ENCODE measurements around the gene CORO1C. TPM values are rescaled to one million over a fixed set of nuclear protein-coding genes. Genes with fewer than 3 reads are reported as not detected.
"Not testable (repeated sequence)": the region's sequence is repeated elsewhere in the genome, so short reads cannot be mapped to it uniquely, and the experiment has no call there.

Gene CORO1C
- total RNA-seq, 1 donor from 2014 or later, result 167 TPM

DNA sequence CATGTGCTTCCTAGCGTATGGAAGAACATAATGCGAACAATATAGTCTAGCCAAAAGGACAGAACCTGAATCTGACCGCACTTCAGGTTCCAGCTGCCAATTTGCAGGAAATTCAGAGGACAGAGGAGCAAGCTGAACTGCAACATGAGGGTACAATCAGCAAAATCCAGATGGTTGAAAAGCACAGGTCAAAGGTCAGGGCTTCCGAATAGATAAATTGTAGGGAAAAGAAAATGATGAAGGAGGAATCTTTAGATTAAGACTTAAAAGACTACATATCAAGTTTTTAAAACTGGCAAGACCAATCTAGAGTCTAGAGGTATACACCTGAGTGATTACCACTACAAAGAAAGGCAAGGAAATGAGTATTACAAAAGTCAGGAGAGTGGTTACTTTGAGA, 55.5 kb downstream of the CORO1C start:
- DNase-seq (ENCODE audit: low spot score), result no peak

DNA sequence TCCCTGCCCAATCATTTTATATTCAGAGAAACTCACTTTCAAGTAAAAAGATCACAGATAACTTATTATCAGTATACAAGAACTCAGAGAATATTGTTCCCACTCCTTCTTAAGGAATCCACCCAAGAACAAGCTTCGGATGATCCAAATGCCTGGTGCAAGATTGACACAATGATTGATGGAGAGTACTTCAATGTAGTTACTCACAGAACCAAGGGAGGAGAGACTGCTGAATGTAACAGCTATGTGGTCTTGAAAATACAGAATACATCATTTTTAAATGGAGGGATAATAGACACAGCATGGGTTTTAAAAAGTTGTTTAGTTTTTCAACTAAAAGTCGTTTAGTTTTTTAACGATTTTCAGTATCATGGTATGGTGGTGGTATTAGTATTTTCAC, 59.3 kb downstream of the CORO1C start:
- DNase-seq (ENCODE audit: low spot score), result no peak

DNA sequence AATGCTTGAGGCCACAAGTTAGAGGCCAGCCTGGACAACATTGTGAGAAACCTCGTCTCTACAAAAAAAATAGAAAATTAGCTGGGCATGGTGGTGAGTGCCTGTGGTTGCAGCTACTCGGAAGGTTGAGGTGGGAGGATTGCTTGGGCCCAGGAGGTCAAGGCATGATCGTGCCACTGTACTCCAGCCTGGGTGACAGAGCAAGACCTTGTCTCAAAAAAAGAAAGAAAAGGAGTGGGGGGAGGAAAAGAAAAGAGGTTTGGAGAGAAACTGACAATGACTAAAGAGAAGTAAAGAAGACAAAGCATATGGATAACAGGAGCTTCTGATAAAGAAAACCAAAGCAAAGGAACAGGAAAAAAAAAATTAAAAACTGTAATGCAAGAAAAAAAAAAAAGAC, 60.2 kb downstream of the CORO1C start:
- DNase-seq (ENCODE audit: low spot score), result no peak

DNA sequence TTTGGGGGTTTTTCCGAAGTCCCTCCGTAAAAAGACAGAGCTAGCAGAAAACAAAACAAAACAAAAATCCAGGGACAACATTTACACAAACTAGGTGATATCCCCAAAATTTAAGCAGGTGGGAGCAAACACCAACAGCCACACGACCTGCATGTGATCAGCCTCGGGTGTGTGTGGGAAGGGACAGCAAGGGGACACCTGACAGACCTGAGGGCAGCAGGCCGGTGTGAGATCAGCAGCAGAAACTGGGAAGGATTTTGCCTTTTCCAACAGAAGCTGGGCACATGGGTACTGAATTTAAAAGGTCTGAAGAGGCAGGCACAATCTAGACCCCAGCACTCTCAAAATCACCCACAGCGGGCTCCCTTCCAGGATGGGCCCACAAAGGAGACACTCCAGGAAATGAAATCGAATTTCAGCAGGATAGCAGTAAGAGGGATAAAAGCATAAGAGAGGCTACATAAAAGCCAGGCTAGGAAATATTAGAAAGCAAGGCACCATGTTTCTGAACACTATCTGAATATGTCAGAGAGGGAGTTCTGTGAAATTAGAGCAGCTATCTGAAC, 61.2 kb downstream of the CORO1C start:
- DNase-seq (ENCODE audit: low spot score), result no peak

DNA sequence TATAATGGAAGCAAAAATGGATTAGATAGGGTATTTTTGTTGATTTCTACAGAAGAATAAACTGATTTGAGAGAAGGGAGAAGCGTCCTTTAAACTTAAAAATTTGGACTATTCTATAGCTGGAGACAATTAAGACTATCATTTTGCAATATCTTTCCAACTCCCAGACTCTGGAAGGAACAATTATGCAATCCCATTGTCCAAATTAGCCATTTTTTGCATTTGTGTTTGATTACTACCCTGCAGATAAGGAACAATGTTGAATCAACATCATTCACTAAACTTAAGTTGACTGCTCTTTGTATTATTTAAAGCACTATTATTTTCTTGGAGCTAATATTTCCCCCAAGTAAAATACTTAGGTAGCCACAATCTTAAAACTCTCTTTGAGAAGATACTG, 62.8 kb downstream of the CORO1C start:
- no peak for DNase-seq (ENCODE audit: low spot score)

DNA sequence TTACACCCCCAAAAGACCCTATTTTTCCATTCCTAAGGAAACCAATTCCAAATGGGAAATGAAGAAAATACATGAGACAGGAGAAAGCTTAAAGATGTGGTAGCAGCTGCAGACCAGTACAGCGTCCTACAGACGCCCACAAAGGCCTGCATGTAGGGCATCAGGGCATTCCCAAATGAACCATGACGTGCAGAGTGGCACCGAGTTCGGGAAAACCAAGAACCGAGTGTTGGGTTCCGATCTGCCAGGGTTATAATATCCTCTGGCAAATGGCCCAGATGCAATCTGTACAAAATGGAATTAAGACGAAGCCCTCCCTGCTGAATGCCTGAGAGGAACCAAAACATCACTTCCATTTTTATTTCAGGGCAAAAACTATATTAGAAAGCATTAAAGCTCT, 63.3 kb downstream of the CORO1C start:
- no peak for DNase-seq (ENCODE audit: low spot score)

DNA sequence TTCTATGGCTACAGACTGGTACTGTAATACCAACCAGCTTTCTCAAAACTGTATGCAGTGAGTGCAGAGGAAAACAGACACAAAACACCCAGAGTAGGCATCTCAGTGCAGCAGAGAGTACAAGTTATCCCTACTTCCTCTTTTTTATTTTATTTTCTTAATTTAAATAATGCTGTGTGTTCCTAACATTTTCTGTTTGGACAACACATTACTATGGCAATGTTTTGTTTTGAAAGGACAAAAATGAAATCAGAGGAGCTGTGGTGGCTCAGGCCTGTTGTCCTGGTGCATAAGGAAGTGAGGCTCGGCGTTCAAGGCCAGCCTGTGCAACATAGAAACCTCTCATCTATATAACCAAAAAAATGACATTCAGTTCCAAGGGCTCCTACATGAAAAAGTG, 64.0 kb downstream of the CORO1C start:
- DNase-seq (ENCODE audit: low spot score), result no peak

DNA sequence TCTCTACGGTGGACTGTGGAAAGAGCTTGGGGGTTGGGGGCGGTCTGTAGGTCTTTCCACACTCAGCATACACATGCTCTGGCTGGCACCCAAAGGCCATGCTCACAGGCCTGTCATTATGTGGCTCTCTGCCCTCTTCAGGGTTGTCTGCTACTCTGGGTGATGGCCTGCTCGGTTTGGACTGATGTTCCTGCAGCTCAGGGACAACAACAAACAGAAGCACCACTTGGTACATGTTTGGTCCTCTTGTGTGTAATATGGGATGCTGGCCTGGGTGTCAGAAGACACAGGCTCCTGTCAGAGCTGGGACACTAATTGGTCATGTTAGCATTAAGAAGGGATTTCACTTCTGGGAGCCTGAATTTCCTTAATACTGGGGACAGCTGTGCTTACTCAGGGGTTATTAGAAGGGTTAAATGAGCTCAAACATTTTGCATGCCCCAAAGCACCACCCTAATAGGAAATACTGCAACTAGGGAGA, 64.9 kb downstream of the CORO1C start:
- DNase-seq (ENCODE audit: low spot score), result no peak

DNA sequence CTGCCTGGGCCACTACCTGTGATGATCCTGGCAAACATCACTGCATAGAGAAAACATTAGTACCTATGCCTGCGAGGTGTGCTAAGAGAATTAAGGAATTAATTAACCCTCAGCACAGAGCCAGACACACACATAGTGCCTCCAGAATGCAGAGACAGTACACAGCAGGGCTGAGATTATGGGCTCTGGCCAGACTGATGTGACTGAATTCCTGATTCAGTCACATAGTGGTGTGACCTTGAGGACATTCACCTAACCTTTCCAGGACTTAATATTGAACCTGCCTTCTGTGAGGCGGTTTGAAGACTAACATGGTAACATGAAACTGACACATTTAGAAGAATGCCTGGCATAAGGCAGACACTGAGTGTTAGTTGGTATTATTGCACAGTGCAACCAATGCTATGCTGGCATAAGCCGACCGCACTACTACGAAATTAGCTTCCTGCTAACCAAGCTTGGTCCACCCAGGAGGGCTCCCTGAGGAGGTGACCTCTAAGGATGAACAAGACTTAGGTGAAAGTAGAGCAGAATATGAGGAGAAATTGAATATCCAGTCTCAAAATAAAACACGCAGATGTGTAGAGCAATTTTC, 65.6 kb downstream of the CORO1C start:
- DNase-seq (ENCODE audit: low spot score), result no peak

DNA sequence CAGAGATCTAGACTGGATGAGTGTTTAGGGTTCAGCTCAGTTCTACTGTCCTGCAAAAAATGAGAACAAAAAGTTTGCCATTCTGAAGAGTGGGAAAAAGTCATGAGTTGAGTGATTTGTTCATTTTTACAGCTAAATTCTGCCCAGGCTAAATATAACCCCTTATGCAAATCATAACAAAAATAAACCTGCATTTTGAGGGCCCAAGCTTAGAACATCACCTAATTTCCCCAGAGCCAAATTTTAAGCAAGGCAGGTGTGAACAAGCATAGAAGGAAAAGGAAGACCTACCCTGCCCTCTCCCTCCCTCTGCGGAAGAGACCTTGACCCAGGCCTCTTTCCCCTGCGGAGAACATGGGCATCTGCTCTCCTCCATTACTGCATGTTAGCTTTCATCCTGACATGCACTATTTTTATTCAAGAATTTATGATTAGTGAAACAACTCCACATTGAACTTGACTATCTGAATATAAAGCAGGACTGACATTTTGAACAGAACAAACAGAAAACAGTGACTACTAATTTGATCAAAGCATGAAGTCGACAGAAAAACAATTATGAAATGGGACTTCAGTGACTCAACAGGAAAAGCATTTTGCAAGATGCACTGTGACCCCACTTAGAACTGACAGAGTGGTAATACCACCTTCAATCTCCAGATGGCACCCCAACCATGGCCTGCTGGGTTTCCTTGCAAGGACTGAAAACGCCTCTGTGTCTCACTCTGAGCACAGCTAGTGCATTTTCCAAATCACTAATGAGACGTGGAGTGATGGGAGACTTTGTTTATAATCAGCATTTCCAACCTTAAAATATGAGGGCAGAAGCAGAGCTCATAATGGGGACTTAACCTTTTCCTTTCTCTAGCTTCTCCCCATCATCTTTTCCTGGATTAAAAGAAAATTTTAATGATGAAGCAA, 66.7 kb downstream of the CORO1C start:
- peak; percentile 92 for DNase-seq (ENCODE audit: low spot score)

DNA sequence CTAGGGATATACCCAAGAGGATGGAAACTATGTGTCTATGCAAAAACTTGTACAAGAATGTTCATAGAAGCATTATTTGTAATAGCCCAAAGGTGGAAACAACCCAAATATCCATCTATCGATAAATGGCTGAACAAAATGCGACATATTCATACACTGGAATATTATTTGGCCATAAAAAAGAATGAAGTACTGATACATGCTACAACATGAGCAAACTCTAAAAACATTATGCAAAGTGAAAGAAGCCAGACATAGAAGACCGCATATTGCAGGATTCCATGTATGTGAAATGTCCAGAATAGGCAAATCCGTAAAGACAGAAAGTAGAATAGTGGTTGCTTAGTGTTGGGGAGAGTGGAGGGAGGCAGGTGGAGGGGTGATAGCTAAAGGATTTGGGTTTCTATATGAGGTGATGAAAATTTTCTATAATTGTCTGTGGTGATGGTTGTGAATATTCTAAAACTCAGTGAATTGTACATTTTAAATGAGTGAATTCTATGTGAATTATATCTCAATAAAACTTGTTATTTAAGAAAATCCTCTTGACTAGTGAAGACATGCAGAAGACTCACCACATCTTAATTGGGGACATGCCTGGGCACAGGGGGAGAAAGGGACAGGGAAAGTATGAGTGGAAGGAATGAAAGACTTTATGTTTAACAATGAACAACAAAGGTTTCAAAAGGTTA, 67.8 kb downstream of the CORO1C start:
- no peak for DNase-seq (ENCODE audit: low spot score)

DNA sequence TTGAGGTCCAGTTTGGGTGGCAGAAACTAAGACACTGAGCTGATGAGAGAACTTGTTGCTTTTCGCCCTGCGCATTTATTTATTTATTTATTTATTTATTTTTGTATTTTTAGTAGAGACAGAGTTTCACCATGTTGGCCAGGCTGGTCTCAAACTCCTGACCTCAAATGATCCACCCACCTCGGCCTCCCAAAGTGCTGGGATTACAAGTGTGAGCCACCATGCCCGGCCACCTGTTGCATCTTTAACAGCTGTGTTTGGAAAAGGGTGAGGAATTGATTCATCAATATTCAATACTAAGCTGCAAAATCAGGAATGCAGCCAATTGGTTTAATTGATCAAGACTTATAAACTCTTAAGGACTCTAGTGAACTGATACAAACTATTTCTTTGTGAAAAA, 73.2 kb downstream of the CORO1C start:
- not testable (repeated sequence) for DNase-seq (ENCODE audit: low spot score)

DNA sequence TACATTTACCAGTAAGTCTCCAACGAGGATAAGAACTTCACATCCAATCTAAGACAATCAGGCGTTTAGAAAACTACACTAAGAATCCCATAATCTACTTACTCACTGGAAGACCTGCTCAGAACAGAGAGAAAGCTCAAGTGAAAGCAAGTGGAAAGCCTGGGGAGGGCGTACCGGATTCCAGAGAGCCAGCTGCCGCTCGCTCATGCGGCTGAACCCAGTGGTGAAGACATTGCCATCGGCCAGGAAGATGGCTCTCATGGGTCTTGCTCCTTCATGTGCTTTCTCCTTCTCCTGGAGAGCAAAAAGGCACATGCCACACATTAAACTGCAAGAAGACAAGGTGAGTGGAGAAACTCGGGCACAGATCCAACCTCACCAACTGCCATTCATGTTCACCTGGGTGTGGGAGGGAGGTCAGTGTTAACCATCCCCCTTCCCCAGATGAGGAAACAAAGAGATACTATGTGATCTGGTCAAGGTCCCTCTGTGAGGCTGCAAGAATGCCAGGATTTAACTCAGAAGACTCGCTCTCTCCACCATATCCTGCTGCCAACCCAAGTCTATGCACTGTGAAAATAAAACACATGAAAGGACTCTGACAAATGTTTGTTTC, 74.1 kb downstream of the CORO1C start:
- DNase-seq (ENCODE audit: low spot score), result no peak

DNA sequence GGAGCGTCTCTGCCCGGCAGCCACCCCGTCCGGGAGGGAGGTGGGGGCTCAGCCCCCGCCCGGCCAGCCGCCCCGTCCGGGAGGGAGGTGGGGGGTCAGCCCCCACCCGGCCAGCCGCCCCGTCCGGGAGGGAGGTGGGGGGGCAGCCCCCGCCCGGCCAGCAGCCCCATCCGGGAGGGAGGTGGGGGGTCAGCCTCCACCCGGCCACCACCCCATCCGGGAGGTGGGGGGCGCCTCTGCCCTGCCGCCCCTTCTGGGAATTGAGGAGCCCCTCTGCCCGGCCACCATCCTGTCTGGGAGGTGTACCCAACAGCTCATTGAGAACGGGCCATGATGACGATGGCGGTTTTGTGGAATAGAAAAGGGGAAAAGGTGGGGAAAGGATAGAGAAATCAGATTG, 75.1 kb downstream of the CORO1C start:
- DNase-seq (ENCODE audit: low spot score), result not testable (repeated sequence)

DNA sequence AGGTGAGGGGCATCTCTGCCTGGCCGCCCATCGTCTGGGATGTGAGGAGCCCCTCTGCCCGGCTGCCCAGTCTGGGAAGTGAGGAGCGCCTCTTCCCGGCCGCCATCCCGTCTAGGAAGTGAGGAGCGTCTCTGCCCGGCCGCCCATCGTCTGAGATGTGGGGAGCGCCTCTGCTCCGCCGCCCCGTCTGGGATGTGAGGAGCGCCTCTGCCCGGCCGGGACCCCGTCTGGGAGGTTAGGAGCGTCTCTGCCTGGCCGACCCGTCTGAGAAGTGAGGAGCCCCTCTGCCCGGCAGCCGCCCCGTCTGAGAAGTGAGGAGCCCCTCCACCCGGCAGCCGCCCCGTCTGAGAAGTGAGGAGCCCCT, 75.5 kb downstream of the CORO1C start:
- DNase-seq (ENCODE audit: low spot score), result not testable (repeated sequence)

DNA sequence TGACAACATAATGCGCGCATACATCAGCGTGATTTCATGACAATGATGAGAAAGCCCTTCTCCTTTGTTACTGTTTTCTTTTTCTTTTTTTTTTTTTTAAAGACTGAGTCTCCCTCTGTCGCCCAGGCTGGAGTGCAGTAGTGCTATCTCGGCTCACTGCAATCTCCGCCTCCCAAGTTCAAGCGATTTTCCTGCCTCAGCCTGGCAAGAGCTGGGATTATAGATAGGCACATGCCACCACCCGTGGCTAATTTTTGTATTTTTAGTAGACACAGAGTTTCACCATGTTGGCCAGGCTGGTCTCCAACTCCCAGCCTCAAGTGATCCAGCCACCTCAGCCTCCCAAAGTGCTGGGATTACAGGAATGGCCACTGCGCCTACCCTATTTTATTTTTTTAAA, 76.7 kb downstream of the CORO1C start:
- not testable (repeated sequence) for DNase-seq (ENCODE audit: low spot score)

DNA sequence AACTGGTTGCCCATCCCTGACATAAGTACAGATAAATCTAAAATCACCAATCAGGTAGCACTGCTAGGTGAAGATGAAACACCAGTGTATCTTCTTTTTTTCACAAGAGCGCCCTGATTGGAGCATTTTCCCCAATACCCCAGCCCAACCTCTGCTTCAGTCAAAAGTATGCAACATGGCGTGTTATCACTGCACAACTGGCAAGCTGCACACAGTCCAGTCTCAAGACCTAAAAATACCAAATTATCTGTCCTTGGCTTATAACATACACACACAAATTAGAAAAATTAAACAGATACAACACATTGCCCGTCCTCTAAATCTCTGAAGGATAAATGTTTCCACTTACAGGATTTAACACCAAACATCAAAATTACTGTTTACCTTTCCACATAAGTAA, 77.4 kb downstream of the CORO1C start:
- DNase-seq (ENCODE audit: low spot score), result no peak

DNA sequence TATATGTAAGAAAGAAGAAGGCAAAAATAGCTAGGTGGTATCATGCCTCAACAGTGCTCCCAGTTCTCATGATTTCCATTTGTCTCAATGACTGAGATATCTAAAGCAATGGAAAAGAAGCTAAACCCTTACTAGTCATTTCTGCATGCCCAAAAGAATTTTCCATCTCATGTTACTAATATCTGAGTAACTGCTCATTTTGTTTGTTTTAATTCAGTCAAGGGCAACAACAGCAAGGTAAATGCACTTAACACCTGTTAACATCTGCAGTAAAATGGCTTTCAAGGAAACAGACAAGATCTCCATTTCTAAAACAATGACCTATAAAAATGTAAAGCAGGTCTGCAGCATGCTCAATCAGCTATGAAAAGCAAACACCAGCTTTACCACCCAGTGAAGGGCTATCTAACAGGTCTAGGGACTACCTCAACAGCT, 78.2 kb downstream of the CORO1C start:
- DNase-seq (ENCODE audit: low spot score), result no peak

DNA sequence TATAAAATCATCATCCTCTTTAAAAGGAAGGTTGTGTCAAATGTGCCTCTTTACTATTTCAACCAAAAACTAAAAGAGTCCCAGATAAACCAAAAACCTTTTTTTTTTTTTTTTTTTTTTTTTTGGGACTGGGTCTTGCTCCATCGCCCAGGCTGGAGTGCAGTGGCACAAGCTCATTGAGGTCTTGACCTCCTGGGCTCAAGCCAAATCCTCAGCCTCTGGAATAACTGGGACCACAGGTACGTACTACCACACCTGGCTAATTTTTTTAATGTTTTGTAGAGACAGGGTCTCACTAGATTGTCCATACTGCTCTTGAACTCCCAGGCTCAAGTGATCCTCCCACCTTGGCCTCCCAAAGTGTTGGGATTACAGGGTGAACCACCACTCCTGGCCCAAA, 81.2 kb downstream of the CORO1C start:
- DNase-seq (ENCODE audit: low spot score), result no peak

DNA sequence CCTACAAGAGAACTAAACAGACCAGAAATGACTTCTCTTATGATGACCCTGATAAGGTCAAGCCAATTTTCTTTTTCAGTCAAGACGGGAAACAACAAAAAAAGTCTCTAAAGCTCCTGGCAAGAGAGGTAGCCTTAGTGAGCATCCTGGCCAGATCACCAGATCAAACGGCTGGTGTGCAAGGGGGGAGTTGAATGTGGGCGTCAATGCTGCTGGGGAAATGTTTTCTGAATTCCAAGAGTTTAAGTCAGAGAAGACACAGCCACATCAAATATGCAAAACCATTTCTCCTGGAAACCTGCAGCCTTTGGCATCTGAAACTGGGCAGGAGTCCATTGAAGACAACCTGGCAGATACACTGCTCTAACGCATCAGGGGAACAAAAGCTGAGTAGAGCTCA, 81.6 kb downstream of the CORO1C start:
- DNase-seq (ENCODE audit: low spot score), result no peak

DNA sequence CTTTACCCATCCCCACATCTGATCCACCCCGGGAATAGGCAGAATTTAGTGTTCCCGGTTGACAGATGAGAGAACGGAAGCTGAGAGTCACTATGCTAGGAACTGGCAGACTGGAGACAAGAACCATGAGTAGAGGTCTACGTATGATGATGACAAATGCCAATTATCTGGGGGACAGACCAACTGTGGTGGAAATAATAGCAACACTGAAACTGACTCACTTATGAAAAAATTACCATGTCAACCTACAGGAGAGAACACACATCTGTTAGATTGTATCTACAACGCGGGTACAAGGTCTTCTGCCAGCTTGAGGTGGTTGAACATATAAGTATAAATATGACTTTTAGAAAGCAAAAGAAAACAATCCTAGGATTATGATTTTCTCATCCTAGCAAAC, 82.2 kb downstream of the CORO1C start:
- DNase-seq (ENCODE audit: low spot score), result no peak

DNA sequence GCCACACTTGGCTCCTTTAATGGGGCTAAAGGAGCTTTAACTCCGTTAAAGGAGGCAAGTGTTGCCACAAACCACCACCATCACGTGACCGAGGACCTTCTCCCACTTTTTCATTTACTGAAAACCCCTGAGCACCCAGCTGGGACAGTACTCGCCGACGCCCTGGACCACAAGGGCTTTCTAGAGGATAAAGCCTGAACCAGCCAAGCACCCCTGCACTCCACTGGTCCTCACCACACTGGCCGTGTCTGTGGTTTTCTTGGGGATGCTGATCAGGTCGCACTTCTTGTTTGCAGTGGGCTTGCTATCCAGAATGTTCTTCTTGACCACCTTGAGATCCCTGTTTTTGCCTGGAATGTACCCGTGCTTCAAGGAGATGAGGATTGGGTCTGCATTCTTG, 82.9 kb downstream of the CORO1C start:
- no peak for DNase-seq (ENCODE audit: low spot score)
